Rectal smooth muscle tissue (tissue), 1 donor: ENCODE measurements around the gene PDE4D.
"Not testable (repeated sequence)": the region's sequence is repeated elsewhere in the genome, so short reads cannot be mapped to it uniquely, and the experiment has no call there.

Experiments
- H3K27ac ChIP-seq: one replicate; pipeline ENCODE4 v1.7.0; 2013; ENCODE audit warnings: low read depth, low read length, inconsistent platforms
- H3K27me3 ChIP-seq: one replicate; pipeline ENCODE4 v1.7.0; 2013; ENCODE audit warnings: low read length; ENCODE audit not compliant: control insufficient read depth, insufficient read depth
- H3K36me3 ChIP-seq: one replicate; pipeline ENCODE4 v1.7.0; 2013; ENCODE audit warnings: low read length; ENCODE audit not compliant: control insufficient read depth, insufficient read depth
- H3K4me1 ChIP-seq: one replicate; pipeline ENCODE4 v1.7.0; 2013; ENCODE audit warnings: low read length; ENCODE audit not compliant: control insufficient read depth, insufficient read depth
- H3K4me3 ChIP-seq: one replicate; pipeline ENCODE4 v1.7.0; 2013; ENCODE audit warnings: low read length
- H3K9ac ChIP-seq: one replicate; pipeline ENCODE4 v1.7.0; 2013; ENCODE audit warnings: low read length

Gene PDE4D

GRCh38 chr5:59003124-59003523 is 890.4 kb downstream of the PDE4D start:
- Histone ChIP-seq H3K9ac (no peak overlapping the region), H3K4me3 (no peak overlapping the region), H3K4me1 (peaks cover 5% of the 10 kb centered on the region), H3K27me3 (no peaks in the 10 kb centered on the region), H3K36me3 (no peaks in the 10 kb centered on the region), H3K27ac (no peak overlapping the region)

- no peak overlapping the region for H3K4me3 ChIP-seq
- no peaks in the 10 kb centered on the region for H3K27me3 ChIP-seq
- no peak overlapping the region for H3K9ac ChIP-seq
- H3K27ac ChIP-seq = no peak overlapping the region
- peaks cover 5% of the 10 kb centered on the region for H3K4me1 ChIP-seq
- no peaks in the 10 kb centered on the region for H3K36me3 ChIP-seq
Observed at GRCh38 chr5:59002162-59002825, 891.2 kb downstream of the PDE4D start.

GRCh38 chr5:59001716-59002115 is 891.8 kb downstream of the PDE4D start:
- Histone ChIP-seq H3K9ac (no peak overlapping the region), H3K27ac (no peak overlapping the region), H3K4me3 (no peak overlapping the region), H3K4me1 (peaks cover 4% of the 10 kb centered on the region), H3K36me3 (no peaks in the 10 kb centered on the region), H3K27me3 (no peaks in the 10 kb centered on the region)

GRCh38 chr5:59001154-59001553 is 892.4 kb downstream of the PDE4D start:
- no peak overlapping the region for H3K9ac ChIP-seq
- H3K27me3 ChIP-seq = no peaks in the 10 kb centered on the region
- H3K36me3 ChIP-seq = no peaks in the 10 kb centered on the region
- H3K27ac ChIP-seq = no peak overlapping the region
- no peak overlapping the region for H3K4me3 ChIP-seq
- peaks cover 3% of the 10 kb centered on the region for H3K4me1 ChIP-seq

- H3K27me3 ChIP-seq = no peaks in the 10 kb centered on the region
Observed at GRCh38 chr5:59000211-59000610, 893.3 kb downstream of the PDE4D start.

GRCh38 chr5:58999804-59000203 is 893.7 kb downstream of the PDE4D start:
- H3K9ac ChIP-seq = no peak overlapping the region
- H3K27ac ChIP-seq = no peak overlapping the region
- no peaks in the 10 kb centered on the region for H3K36me3 ChIP-seq
- no peaks in the 10 kb centered on the region for H3K27me3 ChIP-seq
- no peak overlapping the region for H3K4me3 ChIP-seq
- H3K4me1 ChIP-seq = peaks cover 3% of the 10 kb centered on the region

More at GRCh38 chr5:59000211-59000610, 893.3 kb downstream of the PDE4D start:
- Histone ChIP-seq H3K4me3 (no peak overlapping the region), H3K27ac (no peak overlapping the region), H3K36me3 (no peaks in the 10 kb centered on the region), H3K4me1 (peaks cover 3% of the 10 kb centered on the region), H3K9ac (no peak overlapping the region)

- peaks cover 3% of the 10 kb centered on the region for H3K4me1 ChIP-seq
- H3K4me3 ChIP-seq = no peak overlapping the region
- H3K27ac ChIP-seq = no peak overlapping the region
- H3K27me3 ChIP-seq = no peaks in the 10 kb centered on the region
- H3K36me3 ChIP-seq = no peaks in the 10 kb centered on the region
- no peak overlapping the region for H3K9ac ChIP-seq
Observed at GRCh38 chr5:58998544-58998943, 895.0 kb downstream of the PDE4D start.

- not testable (repeated sequence) for H3K27ac ChIP-seq, H3K4me1 ChIP-seq, H3K36me3 ChIP-seq, H3K4me3 ChIP-seq, H3K9ac ChIP-seq, H3K27me3 ChIP-seq
Observed at GRCh38 chr5:58995779-58996178, 897.7 kb downstream of the PDE4D start.

GRCh38 chr5:58993461-58993860 is 900.1 kb downstream of the PDE4D start:
- Histone ChIP-seq H3K27me3 (no peaks in the 10 kb centered on the region), H3K4me3 (no peak overlapping the region), H3K9ac (no peak overlapping the region), H3K4me1 (peaks cover under 1% of the 10 kb centered on the region), H3K27ac (no peak overlapping the region), H3K36me3 (no peaks in the 10 kb centered on the region)

- no peaks in the 10 kb centered on the region for H3K36me3 ChIP-seq
- no peaks in the 10 kb centered on the region for H3K27me3 ChIP-seq
- H3K4me3 ChIP-seq = no peak overlapping the region
- no peaks in the 10 kb centered on the region for H3K4me1 ChIP-seq
- H3K27ac ChIP-seq = no peak overlapping the region
- no peak overlapping the region for H3K9ac ChIP-seq
Observed at GRCh38 chr5:58988938-58989337, 904.6 kb downstream of the PDE4D start.

GRCh38 chr5:58987193-58987592 is 906.3 kb downstream of the PDE4D start:
- no peak overlapping the region for H3K27ac ChIP-seq
- no peak overlapping the region for H3K4me3 ChIP-seq
- no peaks in the 10 kb centered on the region for H3K4me1 ChIP-seq
- no peak overlapping the region for H3K9ac ChIP-seq
- H3K27me3 ChIP-seq = no peaks in the 10 kb centered on the region
- no peaks in the 10 kb centered on the region for H3K36me3 ChIP-seq

GRCh38 chr5:58986281-58986680 is 907.2 kb downstream of the PDE4D start:
- Histone ChIP-seq H3K4me3 (no peak overlapping the region), H3K27me3 (no peaks in the 10 kb centered on the region), H3K27ac (no peak overlapping the region), H3K36me3 (no peaks in the 10 kb centered on the region), H3K9ac (no peak overlapping the region), H3K4me1 (no peaks in the 10 kb centered on the region)

- Histone ChIP-seq H3K36me3 (peaks cover 1% of the 10 kb centered on the region), H3K27me3 (no peaks in the 10 kb centered on the region), H3K9ac (no peak overlapping the region), H3K27ac (no peak overlapping the region), H3K4me3 (no peak overlapping the region), H3K4me1 (no peaks in the 10 kb centered on the region)
Observed at GRCh38 chr5:58985759-58986158, 907.8 kb downstream of the PDE4D start.
